NCI-H446 (cell line): Measurements from ENCODE around the gene CIAO2B.
"Not testable (repeated sequence)": the region's sequence is repeated elsewhere in the genome, so short reads cannot be mapped to it uniquely, and the experiment has no call there.

ENCODE experiments used
- DNase-seq, 2 experiments: peaks; one replicate each; lab custom pipeline; 2025; lab: John Stamatoyannopoulos, UW

CIAO2B gene

GRCh38 chr16:66955363-66956153 is 21.4 kb upstream of the CIAO2B start:
- not testable (repeated sequence) for DNase-seq

- DNase-seq = peak; percentile 44 to 73
These were observed 20.0 kb upstream of the CIAO2B start for GRCh38 chr16:66954097-66954659.

GRCh38 chr16:66953462-66954096 is 19.4 kb upstream of the CIAO2B start:
- DNase-seq = no peak

GRCh38 chr16:66952430-66953110 is 18.4 kb upstream of the CIAO2B start:
- no peak for DNase-seq

- no peak for DNase-seq
These were observed 17.0 kb upstream of the CIAO2B start for GRCh38 chr16:66950971-66951790.

- no peak for DNase-seq
These were observed 16.2 kb upstream of the CIAO2B start for GRCh38 chr16:66950437-66950836.

- DNase-seq = no peak
These were observed 15.3 kb upstream of the CIAO2B start for GRCh38 chr16:66949472-66949871.

GRCh38 chr16:66948837-66949225 is 14.6 kb upstream of the CIAO2B start:
- no peak for DNase-seq

GRCh38 chr16:66948134-66948836 is 14.1 kb upstream of the CIAO2B start:
- DNase-seq = no peak

GRCh38 chr16:66947302-66948065 is 13.3 kb upstream of the CIAO2B start:
- peak; percentile 45 to 73 for DNase-seq

- no peak for DNase-seq
These were observed 12.7 kb upstream of the CIAO2B start for GRCh38 chr16:66946974-66947301.

- no peak for DNase-seq
These were observed 12.3 kb upstream of the CIAO2B start for GRCh38 chr16:66946541-66946940.

GRCh38 chr16:66945939-66946338 is 11.7 kb upstream of the CIAO2B start:
- DNase-seq = no peak

GRCh38 chr16:66944971-66945370 is 10.8 kb upstream of the CIAO2B start:
- DNase-seq = not testable (repeated sequence)

GRCh38 chr16:66944054-66944441 is 9.8 kb upstream of the CIAO2B start:
- no peak for DNase-seq

- DNase-seq = no peak
These were observed 9.3 kb upstream of the CIAO2B start for GRCh38 chr16:66943426-66944053.

GRCh38 chr16:66942981-66943380 is 8.8 kb upstream of the CIAO2B start:
- DNase-seq = no peak

GRCh38 chr16:66940236-66940635 is 6.0 kb upstream of the CIAO2B start:
- DNase-seq = no peak

- DNase-seq = no peak
These were observed 5.2 kb upstream of the CIAO2B start for GRCh38 chr16:66939366-66939765.

- DNase-seq = no peak
These were observed 3.6 kb upstream of the CIAO2B start for GRCh38 chr16:66937725-66938337.
